OCI-LY3 (cell line): Measurements from ENCODE around the gene MRE11.

Experiments used
- EZH2phosphoT487 ChIP-seq: fragments of 200-600 bp; shearing (Covaris generic); IDR thresholded peaks from 2 replicates; pipeline ENCODE4 v1.6.1; 2018; ENCODE audit warnings: antibody characterized with exemption, mixed run types, low read depth
- TF ChIP-seq, protein P1 (sequence below): fragments of 200-600, 300-600 bp; sonication (generic); IDR thresholded peaks from 2 replicates; pipeline ENCODE4 v1.5.1; 2014; ENCODE audit warnings: antibody characterized with exemption, low read length, low read depth

DNA sequence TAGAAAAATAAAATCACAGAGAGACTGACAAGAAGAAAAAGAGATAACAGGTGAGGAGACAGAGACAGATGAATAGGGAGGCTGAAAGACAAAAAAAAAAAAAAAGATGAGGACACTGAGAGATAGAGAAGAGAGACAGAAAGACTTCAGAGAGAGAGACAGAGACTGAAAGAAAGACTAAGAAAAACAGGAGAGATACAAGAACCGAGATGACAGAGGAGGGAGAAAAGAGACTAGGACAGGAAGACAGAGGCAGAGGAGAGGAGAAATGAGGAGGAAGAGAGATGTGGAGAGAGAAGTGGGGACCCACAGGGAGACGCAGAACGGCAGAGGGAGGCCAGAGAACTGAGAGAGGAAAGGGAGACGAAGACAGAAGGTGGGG lies 93.2 kb downstream of the MRE11 start:
- TF ChIP-seq, protein P1, sequence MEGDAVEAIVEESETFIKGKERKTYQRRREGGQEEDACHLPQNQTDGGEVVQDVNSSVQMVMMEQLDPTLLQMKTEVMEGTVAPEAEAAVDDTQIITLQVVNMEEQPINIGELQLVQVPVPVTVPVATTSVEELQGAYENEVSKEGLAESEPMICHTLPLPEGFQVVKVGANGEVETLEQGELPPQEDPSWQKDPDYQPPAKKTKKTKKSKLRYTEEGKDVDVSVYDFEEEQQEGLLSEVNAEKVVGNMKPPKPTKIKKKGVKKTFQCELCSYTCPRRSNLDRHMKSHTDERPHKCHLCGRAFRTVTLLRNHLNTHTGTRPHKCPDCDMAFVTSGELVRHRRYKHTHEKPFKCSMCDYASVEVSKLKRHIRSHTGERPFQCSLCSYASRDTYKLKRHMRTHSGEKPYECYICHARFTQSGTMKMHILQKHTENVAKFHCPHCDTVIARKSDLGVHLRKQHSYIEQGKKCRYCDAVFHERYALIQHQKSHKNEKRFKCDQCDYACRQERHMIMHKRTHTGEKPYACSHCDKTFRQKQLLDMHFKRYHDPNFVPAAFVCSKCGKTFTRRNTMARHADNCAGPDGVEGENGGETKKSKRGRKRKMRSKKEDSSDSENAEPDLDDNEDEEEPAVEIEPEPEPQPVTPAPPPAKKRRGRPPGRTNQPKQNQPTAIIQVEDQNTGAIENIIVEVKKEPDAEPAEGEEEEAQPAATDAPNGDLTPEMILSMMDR = no peak
- no peak for TF ChIP-seq EZH2phosphoT487
